ENCODE data around the gene YWHAE.
"Not testable (repeated sequence)": the region's sequence is repeated elsewhere in the genome, so short reads cannot be mapped to it uniquely, and the experiment has no call there.

Gene YWHAE

DNA sequence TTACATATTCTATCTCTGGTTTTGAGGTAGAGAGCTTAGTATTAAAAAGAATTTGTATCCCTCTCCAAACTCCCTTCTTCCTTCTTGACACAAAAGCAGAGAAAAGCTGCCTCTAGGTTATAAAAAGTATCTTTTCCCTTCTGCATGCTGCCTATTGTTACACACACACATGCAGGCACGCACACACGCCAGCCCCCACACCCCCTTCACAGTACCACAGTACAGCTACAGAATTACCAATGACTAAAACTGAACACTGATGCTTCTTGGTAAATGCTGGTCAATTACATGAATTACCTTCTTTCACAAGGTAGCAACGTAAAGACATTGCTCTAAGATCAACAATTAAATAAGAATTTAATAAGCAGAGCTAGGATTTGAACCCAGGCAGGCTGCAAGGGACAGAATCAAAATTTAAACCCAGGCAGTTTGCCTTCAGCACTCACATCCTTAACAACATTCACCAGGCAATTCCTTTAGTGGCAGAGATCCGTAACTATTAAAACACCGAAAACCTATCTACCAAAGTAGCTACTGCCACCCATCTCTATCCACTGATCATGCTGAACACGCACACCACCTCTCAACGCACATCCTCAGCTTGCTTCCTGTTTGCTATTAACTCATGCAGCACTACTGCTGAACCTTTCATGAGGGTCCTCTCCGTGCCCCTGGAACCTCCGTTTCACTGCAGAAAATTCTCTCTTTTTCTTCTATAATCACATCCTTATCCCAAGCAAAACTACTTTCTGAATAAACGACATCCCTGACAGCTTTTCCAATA is 37.8 kb downstream of the YWHAE start:
- Mint-ChIP-seq H3K27me3 (ENCODE audit: low read depth, poor library complexity) (no peaks in the 10 kb centered on the region), H3K4me3 (no peak overlapping the region), H3K27ac (peak overlapping the region; percentile 79), H3K9me3 (no peaks in the 10 kb centered on the region), H3K4me1 (peaks cover 22% of the 10 kb centered on the region), H3K36me3 (ENCODE audit: low read depth) (peaks cover 56% of the 10 kb centered on the region)
- TF ChIP-seq, protein P1, sequence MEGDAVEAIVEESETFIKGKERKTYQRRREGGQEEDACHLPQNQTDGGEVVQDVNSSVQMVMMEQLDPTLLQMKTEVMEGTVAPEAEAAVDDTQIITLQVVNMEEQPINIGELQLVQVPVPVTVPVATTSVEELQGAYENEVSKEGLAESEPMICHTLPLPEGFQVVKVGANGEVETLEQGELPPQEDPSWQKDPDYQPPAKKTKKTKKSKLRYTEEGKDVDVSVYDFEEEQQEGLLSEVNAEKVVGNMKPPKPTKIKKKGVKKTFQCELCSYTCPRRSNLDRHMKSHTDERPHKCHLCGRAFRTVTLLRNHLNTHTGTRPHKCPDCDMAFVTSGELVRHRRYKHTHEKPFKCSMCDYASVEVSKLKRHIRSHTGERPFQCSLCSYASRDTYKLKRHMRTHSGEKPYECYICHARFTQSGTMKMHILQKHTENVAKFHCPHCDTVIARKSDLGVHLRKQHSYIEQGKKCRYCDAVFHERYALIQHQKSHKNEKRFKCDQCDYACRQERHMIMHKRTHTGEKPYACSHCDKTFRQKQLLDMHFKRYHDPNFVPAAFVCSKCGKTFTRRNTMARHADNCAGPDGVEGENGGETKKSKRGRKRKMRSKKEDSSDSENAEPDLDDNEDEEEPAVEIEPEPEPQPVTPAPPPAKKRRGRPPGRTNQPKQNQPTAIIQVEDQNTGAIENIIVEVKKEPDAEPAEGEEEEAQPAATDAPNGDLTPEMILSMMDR (IDR thresholded peaks at IDR 0.05), result no peak
- no peak for DNase-seq

DNA sequence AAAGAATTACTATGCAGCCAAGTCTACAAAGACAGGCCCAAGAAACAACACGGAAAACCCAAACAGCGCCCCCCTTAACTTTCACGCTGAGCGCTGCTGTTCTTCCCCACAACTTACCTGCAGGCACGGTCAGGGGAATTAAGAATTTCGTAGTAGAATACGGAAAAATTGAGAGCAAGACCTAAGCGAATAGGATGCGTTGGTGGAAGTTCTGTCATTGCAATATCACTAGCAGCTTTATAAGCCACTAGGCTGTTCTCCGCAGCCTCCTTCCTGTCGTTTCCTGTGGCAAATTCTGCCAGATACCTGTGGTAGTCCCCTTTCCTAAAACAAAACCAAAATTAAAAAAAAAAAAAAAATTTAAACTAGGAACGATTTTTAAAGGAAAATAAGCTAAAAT is 39.0 kb downstream of the YWHAE start:
- Mint-ChIP-seq H3K36me3 (ENCODE audit: low read depth) (peaks cover 66% of the 10 kb centered on the region), H3K9me3 (no peaks in the 10 kb centered on the region), H3K4me1 (peaks cover 17% of the 10 kb centered on the region), H3K27ac (peak overlapping the region; percentile 26), H3K4me3 (no peak overlapping the region), H3K27me3 (ENCODE audit: low read depth, poor library complexity) (no peaks in the 10 kb centered on the region)
- no peak for DNase-seq
- TF ChIP-seq, protein P1 (IDR thresholded peaks at IDR 0.05), result no peak

DNA sequence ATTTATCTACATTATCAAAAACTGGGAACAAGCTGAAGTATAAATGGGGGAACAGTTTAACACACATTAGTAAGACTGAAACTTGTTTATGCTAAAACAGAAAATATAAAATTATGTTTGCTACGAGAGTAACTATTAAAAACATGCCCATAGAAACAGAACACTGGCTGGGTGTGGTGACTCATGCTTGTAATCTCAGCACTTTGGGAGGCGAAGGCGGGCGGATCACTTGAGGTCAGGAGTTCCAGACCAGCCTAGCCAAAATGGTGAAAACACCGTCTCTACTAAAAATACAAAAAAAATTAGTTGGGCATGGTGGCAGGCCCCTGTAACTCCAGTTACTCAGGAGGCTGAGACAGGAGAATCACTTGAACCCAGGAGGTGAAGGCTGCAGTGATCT is 39.7 kb downstream of the YWHAE start:
- not testable (repeated sequence) for H3K9me3 Mint-ChIP-seq; H3K27me3 Mint-ChIP-seq (ENCODE audit: low read depth, poor library complexity); DNase-seq; H3K4me3 Mint-ChIP-seq; H3K27ac Mint-ChIP-seq
- Mint-ChIP-seq H3K4me1 (peaks cover 17% of the 10 kb centered on the region), H3K36me3 (ENCODE audit: low read depth) (peaks cover 73% of the 10 kb centered on the region)

DNA sequence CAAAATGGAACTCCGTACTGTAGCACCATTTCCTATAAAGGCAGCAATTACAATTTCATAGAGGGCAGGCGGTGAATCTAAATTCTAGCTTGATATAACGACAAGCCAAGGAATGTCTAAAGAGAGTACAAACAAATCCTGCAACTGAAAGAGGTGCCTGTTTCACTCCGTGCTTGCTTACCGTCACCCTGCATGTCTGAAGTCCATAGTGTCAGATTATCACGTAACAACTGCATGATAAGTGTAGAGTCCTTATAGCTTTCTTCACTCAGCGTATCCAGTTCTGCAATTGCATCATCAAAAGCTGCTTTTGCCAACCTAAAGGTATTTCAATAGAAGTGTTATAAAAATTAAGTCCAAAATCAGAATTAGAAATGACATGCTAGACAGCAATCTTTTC is 46.0 kb downstream of the YWHAE start:
- no peak for DNase-seq
- Mint-ChIP-seq H3K27me3 (ENCODE audit: low read depth, poor library complexity) (peaks cover 3% of the 10 kb centered on the region), H3K36me3 (ENCODE audit: low read depth) (peaks cover 80% of the 10 kb centered on the region), H3K4me3 (no peak overlapping the region), H3K4me1 (no peaks in the 10 kb centered on the region), H3K9me3 (peaks cover 3% of the 10 kb centered on the region), H3K27ac (peak overlapping the region; percentile 26)
- TF ChIP-seq, protein P1 (IDR thresholded peaks at IDR 0.05), result no peak

DNA sequence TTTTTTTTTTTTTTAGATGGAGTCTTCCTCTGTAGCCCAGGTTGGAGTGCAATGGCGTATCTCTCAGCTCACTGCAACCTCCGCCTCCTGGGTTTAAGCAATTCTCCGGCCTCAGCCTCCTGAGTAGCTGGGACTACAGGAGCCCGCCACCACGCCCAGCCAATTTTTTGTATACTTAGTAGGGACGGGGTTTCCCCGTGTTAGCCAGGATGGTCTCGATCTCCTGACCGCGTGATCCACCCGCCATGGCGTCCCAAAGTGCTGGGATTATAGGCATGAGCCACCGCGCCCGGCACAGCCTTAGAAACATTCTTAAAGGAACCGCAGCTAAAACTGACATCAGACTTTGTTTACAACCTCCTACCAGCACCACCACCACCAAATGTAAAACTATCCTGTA is 47.5 kb downstream of the YWHAE start:
- H3K9me3 Mint-ChIP-seq; H3K27me3 Mint-ChIP-seq (ENCODE audit: low read depth, poor library complexity); H3K4me3 Mint-ChIP-seq; DNase-seq; H3K4me1 Mint-ChIP-seq: not testable (repeated sequence)
- peaks cover 84% of the 10 kb centered on the region for H3K36me3 Mint-ChIP-seq (ENCODE audit: low read depth)
- H3K27ac Mint-ChIP-seq, result peak overlapping the region; percentile 95

DNA sequence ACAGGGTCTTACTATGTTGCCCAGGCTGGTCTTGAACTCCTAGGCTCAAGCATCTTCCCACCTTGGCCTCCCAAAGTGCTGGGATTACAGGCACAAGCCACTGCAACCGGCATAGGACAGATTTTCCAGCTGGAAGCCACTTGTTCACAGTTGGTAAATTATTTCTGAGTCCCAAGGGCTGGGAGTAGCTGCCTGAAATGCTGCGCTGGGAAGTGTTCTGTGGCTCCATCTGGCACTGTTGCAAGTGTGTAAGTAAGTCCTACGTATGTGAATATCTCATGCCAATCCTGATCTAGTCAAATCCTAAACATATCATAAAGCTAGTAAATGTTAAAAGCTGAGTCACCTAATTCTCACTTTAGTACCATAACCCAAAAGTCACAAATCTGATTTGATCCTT is 48.1 kb downstream of the YWHAE start:
- DNase-seq, result no peak
- TF ChIP-seq, protein P1 (IDR thresholded peaks at IDR 0.05), result no peak
- peaks cover 3% of the 10 kb centered on the region for H3K27me3 Mint-ChIP-seq (ENCODE audit: low read depth, poor library complexity)
- peaks cover 86% of the 10 kb centered on the region for H3K36me3 Mint-ChIP-seq (ENCODE audit: low read depth)
- H3K4me1 Mint-ChIP-seq, result peaks cover 7% of the 10 kb centered on the region
- peak overlapping the region; percentile 92 for H3K27ac Mint-ChIP-seq
- peaks cover 3% of the 10 kb centered on the region for H3K9me3 Mint-ChIP-seq
- no peak overlapping the region for H3K4me3 Mint-ChIP-seq

DNA sequence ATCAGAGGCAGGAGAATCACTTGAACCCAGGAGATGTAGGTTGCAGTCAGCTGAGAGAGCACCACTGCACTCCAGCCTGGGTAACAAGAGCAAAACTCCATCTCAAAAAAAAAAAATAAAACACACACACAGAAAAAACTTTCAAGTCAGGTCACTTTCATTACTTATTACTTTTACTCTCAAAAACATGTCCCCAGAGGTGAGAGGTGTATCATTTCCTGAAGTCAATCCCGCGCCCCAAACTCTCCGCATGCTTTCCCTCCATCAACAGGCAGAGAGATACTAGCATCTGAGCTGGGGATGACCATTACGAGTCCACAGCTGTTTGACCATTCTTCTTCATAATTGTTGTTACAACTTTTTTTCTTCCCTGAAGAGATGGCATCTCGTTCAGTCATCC is 48.7 kb downstream of the YWHAE start:
- peaks cover 7% of the 10 kb centered on the region for H3K4me1 Mint-ChIP-seq
- H3K27ac Mint-ChIP-seq, result peak overlapping the region; percentile 92
- H3K36me3 Mint-ChIP-seq (ENCODE audit: low read depth), result peaks cover 84% of the 10 kb centered on the region

More for the DNA sequence above, 48.7 kb downstream of the YWHAE start:
- TF ChIP-seq, protein P1 (IDR thresholded peaks at IDR 0.05), result no peak
- Mint-ChIP-seq H3K27me3 (ENCODE audit: low read depth, poor library complexity) (peaks cover 3% of the 10 kb centered on the region), H3K4me3 (no peak overlapping the region), H3K9me3 (peaks cover 3% of the 10 kb centered on the region)
- DNase-seq, result no peak
